ENCODE results near the gene CLDN6.
A peak's percentile ranks its signal among the peaks of the same experiment; 100 is the strongest.

Gene CLDN6

DNA sequence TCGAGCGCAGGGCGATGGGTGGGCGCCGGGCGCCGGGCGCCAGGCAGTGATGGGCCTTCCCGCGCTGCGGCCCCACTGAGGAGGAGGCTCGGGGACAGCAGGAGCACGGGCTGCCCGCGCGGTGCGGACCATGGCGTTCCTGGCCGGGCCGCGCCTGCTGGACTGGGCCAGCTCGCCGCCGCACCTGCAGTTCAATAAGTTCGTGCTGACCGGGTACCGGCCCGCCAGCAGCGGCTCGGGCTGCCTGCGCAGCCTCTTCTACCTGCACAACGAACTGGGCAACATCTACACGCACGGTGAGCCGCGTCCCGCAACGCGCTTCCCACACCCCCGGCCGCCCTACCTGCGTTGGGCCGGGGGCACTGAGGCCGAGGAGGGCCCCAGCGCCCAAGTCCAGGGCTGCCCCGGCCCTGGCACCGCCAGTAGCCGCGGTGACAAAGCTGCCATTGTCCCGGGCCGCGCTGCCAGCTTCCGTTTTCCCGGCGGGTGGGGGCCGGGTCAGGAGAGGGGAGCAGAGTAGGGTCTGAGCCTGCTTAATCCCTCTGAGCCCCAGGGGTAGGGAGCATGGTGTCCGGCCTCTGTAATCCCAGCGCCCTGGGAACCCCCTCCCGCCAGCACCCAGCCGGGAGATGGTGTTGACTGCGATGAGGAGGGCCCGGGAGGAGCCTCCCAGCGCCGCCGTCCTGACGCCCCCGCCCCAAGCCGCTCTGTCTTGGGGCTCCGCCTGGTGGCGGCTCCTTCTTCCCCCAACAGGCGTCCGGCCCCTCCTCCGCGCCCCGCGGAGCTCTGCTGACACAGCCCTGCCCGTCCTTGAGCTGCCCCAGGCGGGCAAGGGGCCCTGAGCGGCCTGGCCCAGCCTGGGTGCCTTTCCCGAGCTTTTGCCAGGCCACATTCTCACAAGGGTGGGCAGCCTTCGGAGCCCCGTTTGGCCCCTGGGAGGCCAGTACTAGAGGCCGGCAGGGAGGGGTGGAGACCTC lies 48.1 kb downstream of the CLDN6 start:
- peak overlapping the region; percentile 80 for H3K4me3 ChIP-seq (ENCODE audit: low read depth, low read length)
- H3K36me3 ChIP-seq: peaks cover 40% of the 10 kb centered on the region
- TF ChIP-seq, protein P1, sequence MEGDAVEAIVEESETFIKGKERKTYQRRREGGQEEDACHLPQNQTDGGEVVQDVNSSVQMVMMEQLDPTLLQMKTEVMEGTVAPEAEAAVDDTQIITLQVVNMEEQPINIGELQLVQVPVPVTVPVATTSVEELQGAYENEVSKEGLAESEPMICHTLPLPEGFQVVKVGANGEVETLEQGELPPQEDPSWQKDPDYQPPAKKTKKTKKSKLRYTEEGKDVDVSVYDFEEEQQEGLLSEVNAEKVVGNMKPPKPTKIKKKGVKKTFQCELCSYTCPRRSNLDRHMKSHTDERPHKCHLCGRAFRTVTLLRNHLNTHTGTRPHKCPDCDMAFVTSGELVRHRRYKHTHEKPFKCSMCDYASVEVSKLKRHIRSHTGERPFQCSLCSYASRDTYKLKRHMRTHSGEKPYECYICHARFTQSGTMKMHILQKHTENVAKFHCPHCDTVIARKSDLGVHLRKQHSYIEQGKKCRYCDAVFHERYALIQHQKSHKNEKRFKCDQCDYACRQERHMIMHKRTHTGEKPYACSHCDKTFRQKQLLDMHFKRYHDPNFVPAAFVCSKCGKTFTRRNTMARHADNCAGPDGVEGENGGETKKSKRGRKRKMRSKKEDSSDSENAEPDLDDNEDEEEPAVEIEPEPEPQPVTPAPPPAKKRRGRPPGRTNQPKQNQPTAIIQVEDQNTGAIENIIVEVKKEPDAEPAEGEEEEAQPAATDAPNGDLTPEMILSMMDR (IDR thresholded peaks at IDR 0.05; ENCODE audit: low read depth, low read length): peak; percentile 54
- H3K4me1 ChIP-seq: peaks cover 23% of the 10 kb centered on the region
- peak; percentile 86 for DNase-seq
- no peaks in the 10 kb centered on the region for H3K27me3 ChIP-seq
- no peaks in the 10 kb centered on the region for H3K9me3 ChIP-seq

DNA sequence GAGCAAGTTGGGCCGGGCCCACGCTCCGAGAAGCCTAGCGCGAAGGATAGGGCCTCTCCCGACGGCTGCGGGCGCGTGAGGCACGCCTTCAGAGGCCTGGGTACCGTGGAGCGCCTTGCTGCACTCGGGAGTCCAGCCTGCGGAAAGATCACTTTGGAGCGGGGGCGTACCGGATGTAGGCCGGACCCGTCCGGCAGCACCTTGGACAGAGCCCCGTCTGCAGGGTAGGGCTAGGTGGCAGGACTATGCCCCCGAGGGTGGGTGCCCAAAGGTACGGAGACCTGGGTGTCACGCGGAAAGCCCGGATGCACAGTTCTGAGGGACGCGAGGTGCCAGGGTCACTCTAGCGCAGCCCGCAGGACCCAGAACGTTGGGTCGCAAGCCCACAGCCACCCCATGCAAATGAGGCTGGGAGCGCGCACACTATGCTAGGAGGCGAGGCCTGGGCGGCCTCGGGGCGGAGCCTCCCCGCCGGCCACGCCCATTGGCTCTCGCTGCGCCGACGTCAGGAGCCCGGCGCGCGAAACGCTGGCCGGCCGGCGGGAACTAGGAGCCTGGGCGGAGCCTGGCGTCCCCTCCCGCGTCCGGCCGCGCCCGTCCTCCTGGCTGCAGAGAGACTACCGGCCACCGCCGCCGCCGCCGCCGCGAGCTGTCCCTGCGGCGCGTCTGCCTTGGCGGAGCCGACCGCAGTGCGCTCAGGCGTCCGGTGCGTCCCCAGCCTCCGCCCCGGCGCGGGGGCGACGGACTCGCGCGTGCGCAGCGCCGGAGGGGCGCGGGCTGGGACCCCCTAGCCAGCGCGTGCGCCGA lies 49.0 kb downstream of the CLDN6 start, which contains the start of gene PAQR4:
PAQR4 (plus strand) TSS at position 611 of the 807 bp plus-strand sequence. CDS start 327 bp downstream, outside the sequence.
- peaks cover 31% of the 10 kb centered on the region for H3K36me3 ChIP-seq
- no peaks in the 10 kb centered on the region for H3K9me3 ChIP-seq
- H3K4me1 ChIP-seq: peaks cover 23% of the 10 kb centered on the region
- TF ChIP-seq, protein P1 (IDR thresholded peaks at IDR 0.05; ENCODE audit: low read depth, low read length): no peak
- H3K27me3 ChIP-seq: no peaks in the 10 kb centered on the region
- DNase-seq: peak; percentile 95
- H3K4me3 ChIP-seq (ENCODE audit: low read depth, low read length): peak within 1 kb of the TSS; percentile 80

DNA sequence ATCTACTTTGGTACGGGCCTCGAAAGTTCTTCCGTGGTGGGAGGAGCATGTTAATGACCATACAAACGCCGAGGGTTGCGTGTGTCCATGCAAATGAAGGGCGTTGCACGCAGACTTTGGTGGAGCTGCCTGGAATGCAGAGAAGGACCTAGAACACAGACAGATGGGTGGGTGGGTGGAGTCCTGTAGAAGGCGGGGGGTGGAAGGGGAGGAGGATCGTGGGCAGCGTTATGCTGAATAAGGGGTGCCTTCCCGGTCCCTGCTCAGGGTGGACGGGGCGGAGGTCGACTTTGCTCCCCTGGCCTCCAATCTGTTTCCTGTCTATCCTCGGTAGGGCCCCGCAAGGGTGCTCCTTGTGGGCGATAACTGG lies 49.6 kb downstream of the CLDN6 start:
- Histone ChIP-seq H3K4me1 (peaks cover 20% of the 10 kb centered on the region), H3K9me3 (no peaks in the 10 kb centered on the region), H3K36me3 (peaks cover 26% of the 10 kb centered on the region), H3K27me3 (no peaks in the 10 kb centered on the region), H3K4me3 (ENCODE audit: low read depth, low read length) (peak overlapping the region; percentile 80)
- TF ChIP-seq, protein P1 (IDR thresholded peaks at IDR 0.05; ENCODE audit: low read depth, low read length): no peak
- no peak for DNase-seq

DNA sequence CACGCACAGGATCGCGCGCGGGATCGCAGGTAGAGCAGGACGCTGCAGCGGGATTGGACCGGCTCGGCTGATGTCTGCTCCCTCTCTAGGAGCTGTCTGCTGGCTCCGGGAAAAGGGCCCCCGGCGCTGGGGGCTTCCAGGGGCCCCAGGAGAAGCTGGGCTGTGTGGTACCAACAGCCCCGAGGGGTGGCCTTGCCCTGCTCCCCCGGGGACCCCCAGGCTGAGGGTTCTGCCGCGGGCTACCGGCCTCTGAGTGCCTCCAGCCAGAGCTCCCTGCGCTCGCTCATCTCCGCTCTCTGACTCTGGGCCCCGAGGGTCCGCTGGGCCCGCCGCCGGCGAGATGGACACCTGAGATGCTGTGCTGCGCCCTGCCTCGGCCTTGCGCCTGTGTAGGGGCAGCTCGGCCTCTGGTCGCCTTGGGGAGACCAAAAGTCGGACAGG lies 50.2 kb downstream of the CLDN6 start:
- Histone ChIP-seq H3K36me3 (peaks cover 19% of the 10 kb centered on the region), H3K4me3 (ENCODE audit: low read depth, low read length) (no peak overlapping the region), H3K9me3 (no peaks in the 10 kb centered on the region), H3K4me1 (peaks cover 14% of the 10 kb centered on the region), H3K27me3 (no peaks in the 10 kb centered on the region)
- TF ChIP-seq, protein P1 (IDR thresholded peaks at IDR 0.05; ENCODE audit: low read depth, low read length): no peak
- DNase-seq: no peak

DNA sequence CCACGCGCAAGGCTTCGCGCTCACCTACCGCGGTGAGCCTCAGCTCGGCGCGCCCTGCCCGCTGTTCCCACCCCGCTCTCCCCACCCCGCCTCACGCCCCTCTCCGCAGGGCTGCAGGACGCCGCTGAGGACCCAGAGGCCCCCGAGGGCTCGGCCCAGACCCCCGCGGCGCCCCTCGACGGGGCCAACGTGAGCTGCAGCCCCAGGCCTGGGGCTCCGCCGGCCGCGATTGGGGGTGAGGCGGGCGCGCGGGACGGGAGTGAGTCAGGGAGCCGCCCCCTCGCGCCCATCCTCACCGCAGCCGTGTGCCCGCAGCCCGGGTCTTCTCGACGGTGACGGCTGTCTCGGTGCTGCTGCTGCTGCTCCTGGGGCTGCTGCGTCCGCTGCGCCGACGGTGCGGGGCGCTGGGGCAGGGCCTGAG lies 50.8 kb downstream of the CLDN6 start:
- TF ChIP-seq, protein P1 (IDR thresholded peaks at IDR 0.05; ENCODE audit: low read depth, low read length): no peak
- Histone ChIP-seq H3K27me3 (no peaks in the 10 kb centered on the region), H3K4me1 (peaks cover 9% of the 10 kb centered on the region), H3K36me3 (peaks cover 14% of the 10 kb centered on the region), H3K4me3 (ENCODE audit: low read depth, low read length) (no peak overlapping the region), H3K9me3 (no peaks in the 10 kb centered on the region)
- no peak for DNase-seq
